Measurements from ENCODE around the gene RAB11FIP3. TPM values are rescaled to one million over a fixed set of nuclear protein-coding genes. Genes with fewer than 3 reads are reported as not detected.

RAB11FIP3 gene
- total RNA-seq, 1 experiment from 2014 or later, result 33.8 TPM

DNA sequence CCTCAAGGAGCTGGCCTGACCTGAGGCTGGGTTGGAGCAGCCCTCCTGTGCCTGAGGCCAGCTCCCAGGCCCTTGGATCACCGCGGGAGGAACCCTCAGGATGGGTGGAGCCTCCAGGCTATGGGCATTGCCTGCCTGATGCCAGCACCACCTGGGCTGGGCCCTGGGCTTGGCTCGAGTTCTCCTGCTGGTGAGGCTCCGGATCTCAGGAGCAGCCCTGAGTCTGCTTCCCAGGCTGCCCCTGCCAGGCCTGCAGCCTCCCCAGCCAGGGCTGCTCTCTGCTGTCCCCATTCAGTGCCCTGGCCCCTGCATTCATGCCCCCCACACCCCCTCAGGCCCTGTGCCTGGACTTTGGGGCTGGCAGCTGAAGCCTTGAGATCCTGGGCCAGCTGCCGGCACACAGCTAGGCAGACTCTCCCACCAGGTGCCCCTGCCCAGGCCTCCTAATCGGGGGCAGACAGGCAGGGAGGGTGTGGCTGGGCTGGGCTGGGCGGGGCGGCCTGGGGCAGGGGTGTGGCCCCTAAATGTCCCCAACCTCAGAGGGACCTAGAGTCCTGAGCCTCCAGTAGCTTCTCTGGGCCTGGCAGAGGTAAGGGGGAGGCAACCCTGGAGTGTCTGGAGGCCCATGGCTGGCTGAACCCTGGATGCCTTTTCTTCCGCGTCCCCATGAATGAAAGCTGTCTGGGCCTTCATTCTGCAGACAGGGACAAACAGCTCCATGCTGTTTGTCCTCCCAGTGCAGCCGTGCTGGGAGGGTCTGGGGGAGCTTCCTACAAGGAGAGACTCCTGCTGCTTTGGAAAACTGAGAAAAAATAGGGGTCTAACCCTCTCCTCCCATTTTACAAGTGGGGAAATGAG lies 143.2 kb downstream of the RAB11FIP3 start:
- in situ Hi-C loops (cut with HindIII; ENCODE audit: low sequenced_read_pairs), result no loop called here
- DNase-seq (ENCODE audit: low spot score), result peak; percentile 56

GRCh38 chr16:569445-570254 lies 144.2 kb downstream of the RAB11FIP3 start, which contains the start of gene PIGQ:
PIGQ (plus strand) TSS chr16:569968; CDS start chr16:574075, 4,107 bp downstream.
- in situ Hi-C loops (cut with HindIII; ENCODE audit: low sequenced_read_pairs), result no loop called here
- DNase-seq (ENCODE audit: low spot score), result no peak

Other genes with a start within 250 kb of the RAB11FIP3 start
- not detected in 2 replicates for gene HBA1, start 249.0 kb upstream of the RAB11FIP3 start, total RNA-seq (2014; rRNA removed; shearing (Covaris generic))
- gene HBQ1, start 245.2 kb upstream of the RAB11FIP3 start, total RNA-seq (2014; rRNA removed; shearing (Covaris generic)), result 1.1 and 19.9 TPM in 2 replicates
- gene LUC7L, start 196.2 kb upstream of the RAB11FIP3 start, total RNA-seq (2014; rRNA removed; shearing (Covaris generic)), result 45.8 and 56.7 TPM in 2 replicates
- 70.3 and 97.6 TPM in 2 replicates for gene FAM234A, start 190.8 kb upstream of the RAB11FIP3 start, total RNA-seq (2014; rRNA removed; shearing (Covaris generic))
- gene RGS11, start 149.7 kb upstream of the RAB11FIP3 start, total RNA-seq (2014; rRNA removed; shearing (Covaris generic)), result 0.37 TPM in 1 of 2 replicates, not detected in the other
- 2.6 and 12.2 TPM in 2 replicates for gene ARHGDIG, start 145.1 kb upstream of the RAB11FIP3 start, total RNA-seq (2014; rRNA removed; shearing (Covaris generic))
- gene PDIA2, start 142.5 kb upstream of the RAB11FIP3 start, total RNA-seq (2014; rRNA removed; shearing (Covaris generic)), result not detected in 2 replicates
- gene AXIN1, start 72.9 kb upstream of the RAB11FIP3 start, total RNA-seq (2014; rRNA removed; shearing (Covaris generic)), result 45.5 and 46.3 TPM in 2 replicates
- gene MRPL28, start 55.1 kb upstream of the RAB11FIP3 start, total RNA-seq (2014; rRNA removed; shearing (Covaris generic)), result 250 and 260 TPM in 2 replicates
- gene PGAP6, start 43.7 kb upstream of the RAB11FIP3 start, total RNA-seq (2014; rRNA removed; shearing (Covaris generic)), result 53.0 and 60.8 TPM in 2 replicates
- 312 and 362 TPM in 2 replicates for gene NME4, start 28.4 kb upstream of the RAB11FIP3 start, total RNA-seq (2014; rRNA removed; shearing (Covaris generic))
- 13.0 and 13.7 TPM in 2 replicates for gene DECR2, start 23.8 kb upstream of the RAB11FIP3 start, total RNA-seq (2014; rRNA removed; shearing (Covaris generic))
- gene CAPN15, start 102.1 kb downstream of the RAB11FIP3 start, total RNA-seq (2014; rRNA removed; shearing (Covaris generic)), result 38.8 and 54.3 TPM in 2 replicates
- gene PRR35, start 134.7 kb downstream of the RAB11FIP3 start, total RNA-seq (2014; rRNA removed; shearing (Covaris generic)), result 0.41 and 2.3 TPM in 2 replicates
- gene NHLRC4, start 141.4 kb downstream of the RAB11FIP3 start, total RNA-seq (2014; rRNA removed; shearing (Covaris generic)), result 2.7 and 4.1 TPM in 2 replicates
- gene PIGQ, start 144.3 kb downstream of the RAB11FIP3 start, total RNA-seq (2014; rRNA removed; shearing (Covaris generic)), result 38.8 and 54.4 TPM in 2 replicates
- 28.6 and 32.2 TPM in 2 replicates for gene RAB40C, start 164.4 kb downstream of the RAB11FIP3 start, total RNA-seq (2014; rRNA removed; shearing (Covaris generic))
- gene WFIKKN1, start 205.3 kb downstream of the RAB11FIP3 start, total RNA-seq (2014; rRNA removed; shearing (Covaris generic)), result 44.6 and 64.4 TPM in 2 replicates
- gene METTL26, start 210.7 kb downstream of the RAB11FIP3 start, total RNA-seq (2014; rRNA removed; shearing (Covaris generic)), result 119 and 161 TPM in 2 replicates
- 65.4 and 108 TPM in 2 replicates for gene MCRIP2, start 216.2 kb downstream of the RAB11FIP3 start, total RNA-seq (2014; rRNA removed; shearing (Covaris generic))
- gene WDR90, start 223.7 kb downstream of the RAB11FIP3 start, total RNA-seq (2014; rRNA removed; shearing (Covaris generic)), result 25.0 and 39.8 TPM in 2 replicates
- 83.4 and 104 TPM in 2 replicates for gene RHOT2, start 242.5 kb downstream of the RAB11FIP3 start, total RNA-seq (2014; rRNA removed; shearing (Covaris generic))

Measured in G401 (cell line).